PC-9 (cell line): ENCODE measurements around the gene ABCC3. TPM values are rescaled to one million over a fixed set of nuclear protein-coding genes. Genes with fewer than 3 reads are reported as not detected.

Source experiments
- BruUV-seq: library from RNA; stranded (reverse); fragments of 400-500 nt; replicated peaks from 2 replicates; lab custom pipeline; 2021; lab: Mats Ljungman, UMichigan
- CTCF ChIA-PET: fragments of 300-600 bp; sonication (Branson Sonifier 250); formaldehyde crosslinking; loops from one replicate; lab custom pipeline; 2022; ENCODE audit warnings: antibody characterized with exemption; lab: Charles Lee
- POLR2A ChIA-PET: fragments of 300-600 bp; sonication (Branson Sonifier 250); formaldehyde crosslinking; loops from one replicate; lab custom pipeline; 2022; ENCODE audit warnings: antibody characterized with exemption; ENCODE audit not compliant: unreplicated experiment; lab: Charles Lee
- DNase-seq, 2 experiments: peaks; one replicate each; pipeline versions ENCODE4 v3.0.0 to v3.0.0-alpha.2; 2015 to 2022; ENCODE audit warnings: mixed read lengths in 1 of 2
- H2AFZ ChIP-seq: fragments of 200-600 bp; sonication (generic); 2 replicates; pipeline ENCODE4 v1.8.1; 2017; ENCODE audit warnings: antibody characterized with exemption
- H3F3A ChIP-seq: fragments of 200-600 bp; sonication (generic); 2 replicates; pipeline ENCODE4 v1.8.1; 2017; ENCODE audit warnings: antibody characterized with exemption, mild to moderate bottlenecking, low read depth; ENCODE audit not compliant: insufficient read depth
- H3K27ac ChIP-seq: fragments of 200-600 bp; sonication (generic); 2 replicates; pipeline ENCODE4 v1.6.1; 2016; ENCODE audit warnings: mixed run types
- H3K27me3 ChIP-seq: fragments of 200-600 bp; sonication (generic); 2 replicates; pipeline ENCODE4 v1.6.1; 2016; ENCODE audit warnings: low read depth, mixed run types; ENCODE audit not compliant: insufficient read depth
- H3K36me3 ChIP-seq: fragments of 200-600 bp; sonication (generic); 2 replicates; pipeline ENCODE4 v1.6.1; 2016; ENCODE audit warnings: low read depth, mixed run types
- H3K4me1 ChIP-seq: fragments of 200-600 bp; sonication (generic); replicated peaks from 2 replicates; pipeline ENCODE4 v1.6.1; 2016; ENCODE audit warnings: mixed run types; ENCODE audit not compliant: insufficient read depth
- H3K4me2 ChIP-seq: fragments of 200-600 bp; sonication (generic); 2 replicates; pipeline ENCODE4 v1.6.1; 2017; ENCODE audit warnings: mixed run types
- H3K4me3 ChIP-seq: fragments of 200-600 bp; sonication (generic); 2 replicates; pipeline ENCODE4 v1.6.1; 2016; ENCODE audit warnings: mixed run types
- H3K79me2 ChIP-seq: fragments of 200-600 bp; sonication (generic); 2 replicates; pipeline ENCODE4 v1.6.1; 2017; ENCODE audit warnings: low read depth, mixed run types
- H3K9me2 ChIP-seq: fragments of 200-600 bp; sonication (generic); 2 replicates; pipeline ENCODE4 v1.8.1; 2017; ENCODE audit warnings: mild to moderate bottlenecking; ENCODE audit not compliant: insufficient read depth
- H3K9me3 ChIP-seq: fragments of 200-600 bp; sonication (generic); 2 replicates; pipeline ENCODE4 v1.8.1; 2016; ENCODE audit warnings: low read depth; ENCODE audit not compliant: insufficient read depth
- H4K20me1 ChIP-seq: fragments of 200-600 bp; sonication (generic); 2 replicates; pipeline ENCODE4 v1.8.1; 2017; ENCODE audit not compliant: insufficient read depth
- CTCF ChIP-seq: fragments of 200-600 bp; sonication (generic); conservative IDR thresholded peaks from 2 replicates; pipeline ENCODE4 v1.6.1; 2017; ENCODE audit warnings: mixed run types, antibody characterized with exemption, mild to moderate bottlenecking, moderate library complexity
- EZH2 ChIP-seq: fragments of 200-600 bp; sonication (generic); IDR thresholded peaks from 2 replicates; pipeline ENCODE4 v1.8.0; 2017; ENCODE audit warnings: antibody characterized with exemption, low read depth
- intact Hi-C: fragments of 100-400 bp; cut with micrococcal nuclease; formaldehyde crosslinking; loops from one replicate; pipeline ENCODE4 v1.10.0; 2022; ENCODE audit not compliant: unreplicated experiment
- total RNA-seq: library from RNA; stranded (reverse); gene quantifications from 2 replicates; pipeline ENCODE4 v1.2.3, GENCODE V29; 2021

ABCC3 gene
- total RNA-seq, 1 experiment from 2014 or later = 221 TPM

- ChIA-PET CTCF (interaction anchor here (1.0 kb wide), 1 partner anchor 35 kb away, joined by 3 read pairs; no protein-coding TSS in a partner anchor), POLR2A (no interaction called here)
- no peak for TF ChIP-seq EZH2
- no peak for TF ChIP-seq CTCF
- no peak overlapping the region for H3K4me3 ChIP-seq
- no peaks in the 10 kb centered on the region for H3K9me3 ChIP-seq
- H3F3A ChIP-seq = peaks cover 81% of the 10 kb centered on the region
- no peak overlapping the region for H3K4me2 ChIP-seq
- no peak overlapping the region for H3K27ac ChIP-seq
- H3K36me3 ChIP-seq = peaks cover 64% of the 10 kb centered on the region
- H4K20me1 ChIP-seq = no peaks in the 10 kb centered on the region
- intact Hi-C loops = no loop called here
- BruUV-seq = no TSS peak
- DNase-seq = no peak
- H2AFZ ChIP-seq = no peak overlapping the region
- no peaks in the 10 kb centered on the region for H3K27me3 ChIP-seq
- no peaks in the 10 kb centered on the region for H3K79me2 ChIP-seq
- H3K4me1 ChIP-seq = peaks cover 50% of the 10 kb centered on the region
- no peaks in the 10 kb centered on the region for H3K9me2 ChIP-seq
Observed at GRCh38 chr17:50672071-50672470, 37.4 kb downstream of the ABCC3 start.

- Histone ChIP-seq H3K79me2 (no peaks in the 10 kb centered on the region), H3K9me2 (no peaks in the 10 kb centered on the region), H2AFZ (no peak overlapping the region), H3K27me3 (no peaks in the 10 kb centered on the region), H3K27ac (no peak overlapping the region), H3K4me2 (no peak overlapping the region), H3K36me3 (peaks cover 66% of the 10 kb centered on the region), H3K4me1 (peaks cover 41% of the 10 kb centered on the region), H3K4me3 (no peak overlapping the region), H4K20me1 (no peaks in the 10 kb centered on the region), H3F3A (peaks cover 81% of the 10 kb centered on the region), H3K9me3 (no peaks in the 10 kb centered on the region)
- ChIA-PET CTCF (interaction anchor here (0.8 to 1.0 kb wide), 2 partner anchors 11 to 36 kb away, joined by 3 read pairs; no protein-coding TSS in a partner anchor), POLR2A (no interaction called here)
- TF ChIP-seq CTCF (no peak), EZH2 (no peak)
- no TSS peak for BruUV-seq
- intact Hi-C loops = no loop called here
- no peak for DNase-seq
Observed at GRCh38 chr17:50672831-50673551, 38.3 kb downstream of the ABCC3 start.

- Histone ChIP-seq H3K4me1 (peaks cover 20% of the 10 kb centered on the region), H3K4me3 (no peak overlapping the region), H3K9me3 (no peaks in the 10 kb centered on the region), H3F3A (peaks cover 83% of the 10 kb centered on the region), H3K27ac (no peak overlapping the region), H3K4me2 (no peak overlapping the region), H3K27me3 (no peaks in the 10 kb centered on the region), H3K36me3 (peaks cover 78% of the 10 kb centered on the region), H3K79me2 (no peaks in the 10 kb centered on the region), H2AFZ (no peak overlapping the region), H3K9me2 (no peaks in the 10 kb centered on the region), H4K20me1 (no peaks in the 10 kb centered on the region)
- BruUV-seq = no TSS peak
- no peak for TF ChIP-seq EZH2
- TF ChIP-seq CTCF = no peak
- ChIA-PET POLR2A (interaction anchor here (0.5 kb wide), 1 partner anchor 11 kb away, joined by 4 read pairs; no protein-coding TSS in a partner anchor), CTCF (no interaction called here)
- intact Hi-C loops = no loop called here
- DNase-seq = no peak
Observed at GRCh38 chr17:50675190-50675589, 40.5 kb downstream of the ABCC3 start.
